ENCODE data around the gene CFAP97. TPM values are rescaled to one million over a fixed set of nuclear protein-coding genes. Genes with fewer than 3 reads are reported as not detected.
A peak's percentile ranks its signal among the peaks of the same experiment; 100 is the strongest.

The CFAP97 gene
- total RNA-seq, 1 donor from 2014 or later: 38.2 TPM

- H3K4me3 ChIP-seq: no peak overlapping the region
- peaks cover 5% of the 10 kb centered on the region for H3K4me1 ChIP-seq
- intact Hi-C loops (cut with DNase I): no loop called here
- ATAC-seq: no peak
- TF ChIP-seq CTCF (IDR thresholded peaks at IDR 0.05): no peak
- DNase-seq: no peak
- H3K36me3 ChIP-seq: no peaks in the 10 kb centered on the region
- H3K27me3 ChIP-seq: no peaks in the 10 kb centered on the region
- H3K9me3 ChIP-seq: no peaks in the 10 kb centered on the region
- no peak overlapping the region for H3K27ac ChIP-seq
Measured at GRCh38 chr4:185182239-185182638, 21.6 kb downstream of the CFAP97 start.

GRCh38 chr4:185179488-185179887 is 24.3 kb downstream of the CFAP97 start:
- no peaks in the 10 kb centered on the region for H3K27me3 ChIP-seq
- H3K36me3 ChIP-seq: peaks cover 14% of the 10 kb centered on the region
- no peak overlapping the region for H3K4me3 ChIP-seq
- ATAC-seq: no peak
- no peak overlapping the region for H3K27ac ChIP-seq
- DNase-seq: no peak
- H3K9me3 ChIP-seq: no peaks in the 10 kb centered on the region
- peaks cover 5% of the 10 kb centered on the region for H3K4me1 ChIP-seq
- intact Hi-C loops (cut with DNase I): no loop called here
- TF ChIP-seq CTCF (IDR thresholded peaks at IDR 0.05): no peak

- Histone ChIP-seq H3K4me3 (no peak overlapping the region), H3K36me3 (peaks cover 44% of the 10 kb centered on the region), H3K27ac (no peak overlapping the region), H3K4me1 (no peaks in the 10 kb centered on the region), H3K27me3 (no peaks in the 10 kb centered on the region), H3K9me3 (no peaks in the 10 kb centered on the region)
- ATAC-seq (no peak), DNase-seq (no peak)
- intact Hi-C loops (cut with DNase I): no loop called here
- TF ChIP-seq CTCF (IDR thresholded peaks at IDR 0.05): no peak
Measured at GRCh38 chr4:185171373-185172071, 32.3 kb downstream of the CFAP97 start.

- no peaks in the 10 kb centered on the region for H3K9me3 ChIP-seq
- intact Hi-C loops (cut with DNase I): no loop called here
- DNase-seq (no peak), ATAC-seq (no peak)
- H3K27ac ChIP-seq: no peak overlapping the region
- H3K4me1 ChIP-seq: peaks cover 5% of the 10 kb centered on the region
- H3K36me3 ChIP-seq: peaks cover 26% of the 10 kb centered on the region
- TF ChIP-seq CTCF (IDR thresholded peaks at IDR 0.05): no peak
- no peak overlapping the region for H3K4me3 ChIP-seq
- H3K27me3 ChIP-seq: no peaks in the 10 kb centered on the region
Measured at GRCh38 chr4:185167234-185167633, 36.6 kb downstream of the CFAP97 start.

- H3K4me1 ChIP-seq: peaks cover 5% of the 10 kb centered on the region
- no peaks in the 10 kb centered on the region for H3K9me3 ChIP-seq
- ATAC-seq (peak; percentile 41), DNase-seq (no peak)
- TF ChIP-seq CTCF (IDR thresholded peaks at IDR 0.05): no peak
- no peak overlapping the region for H3K27ac ChIP-seq
- intact Hi-C loops (cut with DNase I): no loop called here
- peaks cover 40% of the 10 kb centered on the region for H3K36me3 ChIP-seq
- no peak overlapping the region for H3K4me3 ChIP-seq
- H3K27me3 ChIP-seq: no peaks in the 10 kb centered on the region
Measured at GRCh38 chr4:185165605-185166063, 38.2 kb downstream of the CFAP97 start.
